Adipocyte (in vitro differentiated cells): ENCODE measurements around the gene CARD10.
A peak's percentile ranks its signal among the peaks of the same experiment; 100 is the strongest.

ENCODE experiments used
- DNase-seq: peaks from one replicate; pipeline ENCODE4 v3.0.0-alpha.2; 2015; ENCODE audit warnings: low read depth
- H3K27me3 ChIP-seq: replicated peaks from 2 replicates; pipeline ENCODE4 v1.7.0; 2013; ENCODE audit warnings: mild to moderate bottlenecking, low read length, moderate library complexity; ENCODE audit not compliant: control insufficient read depth, insufficient read depth
- H3K36me3 ChIP-seq: 2 replicates; pipeline ENCODE4 v1.7.0; 2013; ENCODE audit warnings: low read length, mild to moderate bottlenecking, moderate library complexity; ENCODE audit not compliant: control insufficient read depth, insufficient read depth, severe bottlenecking
- H3K4me1 ChIP-seq: 2 replicates; pipeline ENCODE4 v1.7.0; 2013; ENCODE audit warnings: mild to moderate bottlenecking, low read length, moderate library complexity; ENCODE audit not compliant: control insufficient read depth, insufficient read depth
- H3K4me3 ChIP-seq: 2 replicates; pipeline ENCODE4 v1.7.0; 2013; ENCODE audit warnings: mild to moderate bottlenecking, low read length, moderate library complexity
- H3K9ac ChIP-seq: 2 replicates; pipeline ENCODE4 v1.7.0; 2013; ENCODE audit warnings: mild to moderate bottlenecking, low read length, moderate library complexity
- H3K9me3 ChIP-seq: 2 replicates; pipeline ENCODE4 v1.7.0; 2013; ENCODE audit warnings: mild to moderate bottlenecking, low read length, moderate library complexity; ENCODE audit not compliant: control insufficient read depth

CARD10 gene

GRCh38 chr22:37455896-37456295, 63.3 kb downstream of the CARD10 start:
- Histone ChIP-seq H3K4me3 (no peak overlapping the region), H3K9me3 (peaks cover 11% of the 10 kb centered on the region), H3K4me1 (peaks cover 17% of the 10 kb centered on the region), H3K27me3 (peaks cover 21% of the 10 kb centered on the region), H3K36me3 (no peaks in the 10 kb centered on the region), H3K9ac (no peak overlapping the region)
- DNase-seq, result no peak

GRCh38 chr22:37454857-37455686, 64.1 kb downstream of the CARD10 start:
- Histone ChIP-seq H3K4me1 (peaks cover 17% of the 10 kb centered on the region), H3K36me3 (no peaks in the 10 kb centered on the region), H3K9me3 (peaks cover 14% of the 10 kb centered on the region), H3K27me3 (peaks cover 22% of the 10 kb centered on the region), H3K4me3 (peak overlapping the region; percentile 57), H3K9ac (no peak overlapping the region)
- peak; percentile 75 for DNase-seq

GRCh38 chr22:37453696-37454095, 65.5 kb downstream of the CARD10 start:
- no peak for DNase-seq
- Histone ChIP-seq H3K4me1 (peaks cover 17% of the 10 kb centered on the region), H3K27me3 (peaks cover 32% of the 10 kb centered on the region), H3K9ac (no peak overlapping the region), H3K36me3 (no peaks in the 10 kb centered on the region), H3K4me3 (no peak overlapping the region), H3K9me3 (peaks cover 14% of the 10 kb centered on the region)

GRCh38 chr22:37451218-37451617, 68.0 kb downstream of the CARD10 start:
- Histone ChIP-seq H3K4me1 (peaks cover 17% of the 10 kb centered on the region), H3K4me3 (no peak overlapping the region), H3K36me3 (no peaks in the 10 kb centered on the region), H3K9ac (no peak overlapping the region), H3K27me3 (peaks cover 38% of the 10 kb centered on the region), H3K9me3 (peaks cover 14% of the 10 kb centered on the region)
- DNase-seq, result no peak

GRCh38 chr22:37449331-37450001, 69.7 kb downstream of the CARD10 start:
- Histone ChIP-seq H3K4me3 (no peak overlapping the region), H3K36me3 (no peaks in the 10 kb centered on the region)
- no peak for DNase-seq

GRCh38 chr22:37448516-37449127, 70.6 kb downstream of the CARD10 start:
- Histone ChIP-seq H3K9ac (no peak overlapping the region), H3K4me1 (no peaks in the 10 kb centered on the region), H3K4me3 (no peak overlapping the region), H3K36me3 (no peaks in the 10 kb centered on the region), H3K9me3 (peaks cover 14% of the 10 kb centered on the region), H3K27me3 (peaks cover 54% of the 10 kb centered on the region)
- DNase-seq, result no peak

More at GRCh38 chr22:37449331-37450001, 69.7 kb downstream of the CARD10 start:
- Histone ChIP-seq H3K9ac (no peak overlapping the region), H3K4me1 (peaks cover 1% of the 10 kb centered on the region), H3K9me3 (peaks cover 14% of the 10 kb centered on the region), H3K27me3 (peaks cover 47% of the 10 kb centered on the region)

- DNase-seq, result no peak
- no peak overlapping the region for H3K4me3 ChIP-seq
- H3K4me1 ChIP-seq, result no peaks in the 10 kb centered on the region
Measured at GRCh38 chr22:37445501-37445900, 73.7 kb downstream of the CARD10 start.

GRCh38 chr22:37443977-37444376, 75.2 kb downstream of the CARD10 start:
- no peaks in the 10 kb centered on the region for H3K4me1 ChIP-seq
- H3K9me3 ChIP-seq, result peaks cover 18% of the 10 kb centered on the region
- DNase-seq, result no peak
- H3K27me3 ChIP-seq, result peaks cover 64% of the 10 kb centered on the region
- no peak overlapping the region for H3K9ac ChIP-seq
- no peak overlapping the region for H3K4me3 ChIP-seq
- H3K36me3 ChIP-seq, result no peaks in the 10 kb centered on the region

More at GRCh38 chr22:37445501-37445900, 73.7 kb downstream of the CARD10 start:
- Histone ChIP-seq H3K27me3 (peaks cover 66% of the 10 kb centered on the region), H3K36me3 (no peaks in the 10 kb centered on the region), H3K9ac (no peak overlapping the region), H3K9me3 (peaks cover 12% of the 10 kb centered on the region)

- H3K4me1 ChIP-seq, result no peaks in the 10 kb centered on the region
- H3K9ac ChIP-seq, result no peak overlapping the region
- no peak for DNase-seq
Measured at GRCh38 chr22:37443086-37443485, 76.1 kb downstream of the CARD10 start.

GRCh38 chr22:37442537-37442936, 76.7 kb downstream of the CARD10 start:
- no peak overlapping the region for H3K4me3 ChIP-seq
- peaks cover 63% of the 10 kb centered on the region for H3K27me3 ChIP-seq
- no peaks in the 10 kb centered on the region for H3K36me3 ChIP-seq
- H3K9me3 ChIP-seq, result peaks cover 18% of the 10 kb centered on the region
- no peak overlapping the region for H3K9ac ChIP-seq
- H3K4me1 ChIP-seq, result no peaks in the 10 kb centered on the region
- DNase-seq, result no peak

More at GRCh38 chr22:37443086-37443485, 76.1 kb downstream of the CARD10 start:
- Histone ChIP-seq H3K36me3 (no peaks in the 10 kb centered on the region), H3K27me3 (peaks cover 63% of the 10 kb centered on the region), H3K4me3 (no peak overlapping the region), H3K9me3 (peaks cover 18% of the 10 kb centered on the region)

- peaks cover 61% of the 10 kb centered on the region for H3K27me3 ChIP-seq
- H3K4me1 ChIP-seq, result no peaks in the 10 kb centered on the region
- H3K36me3 ChIP-seq, result no peaks in the 10 kb centered on the region
- DNase-seq, result no peak
- H3K9ac ChIP-seq, result no peak overlapping the region
- no peak overlapping the region for H3K4me3 ChIP-seq
- H3K9me3 ChIP-seq, result peaks cover 18% of the 10 kb centered on the region
Measured at GRCh38 chr22:37442135-37442534, 77.1 kb downstream of the CARD10 start.
